HepG2 (cell line): ENCODE data around the gene ARHGEF6. TPM values are rescaled to one million over a fixed set of nuclear protein-coding genes. Genes with fewer than 3 reads are reported as not detected.

Experiments
- ATAC-seq: fragments of 200-7000 bp; cut with Tn5 transposase; 3 replicates; pipeline ENCODE4 v1.9.1; 2020; ENCODE audit warnings: mild to moderate bottlenecking, moderate library complexity
- BruUV-seq: library from RNA; stranded (reverse); fragments of 400-500 nt; replicated peaks from 2 replicates; lab custom pipeline; 2021; lab: Mats Ljungman, UMichigan
- CTCF ChIA-PET: fragments of 300-600 bp; formaldehyde crosslinking; extraction: SDS; loops from one replicate; lab custom pipeline; 2021; ENCODE audit warnings: low total read pairs, inconsistent platforms, low intra/inter-chr PET ratio; lab: Yijun Ruan, JAX
- POLR2A ChIA-PET: fragments of 350-600 bp; sonication (Branson Sonifier 250); formaldehyde crosslinking; loops from one replicate; lab custom pipeline; 2020; ENCODE audit warnings: antibody characterized with exemption, inconsistent platforms; lab: Yijun Ruan, JAX
- DNase-seq: peaks from one replicate; pipeline ENCODE4 v3.0.0-alpha.2; 2015; ENCODE audit warnings: low spot score
- FAIRE-seq: peaks from 3 replicates; lab custom pipeline; 2011; peaks lifted over from hg19 to GRCh38; lab: Jason Lieb, UNC
- H2AFZ ChIP-seq: one replicate; pipeline ENCODE4 v1.6.1; 2011; ENCODE audit warnings: low read length, inconsistent platforms
- H3K27ac ChIP-seq: fragments of 300-600 bp; 3 replicates; pipeline ENCODE4 v1.8.0; 2011; ENCODE audit warnings: mixed run types, mild to moderate bottlenecking, mixed read lengths, low read length, inconsistent platforms; ENCODE audit not compliant: insufficient read depth; ENCODE audit errors: extremely low read length
- H3K27me3 ChIP-seq, 2 experiments: fragments of 200-600 bp in 1 of 2; 2 replicates in 1 of 2; 3 replicates in 1 of 2; pipeline versions ENCODE4 v1.6.0 to v1.8.0; 2011; ENCODE audit warnings: low read length in 2 of 2, mild to moderate bottlenecking in 2 of 2, moderate library complexity in 2 of 2, inconsistent platforms in 1 of 2; ENCODE audit not compliant: insufficient read depth in 2 of 2, control insufficient read depth in 1 of 2
- H3K36me3 ChIP-seq, 2 experiments: fragments of 200-600 bp in 1 of 2; replicated peaks in 1 of 2; 2 replicates in 1 of 2; 3 replicates in 1 of 2; pipeline versions ENCODE4 v1.5.1 to v1.8.0; 2011; ENCODE audit warnings: low read length in 2 of 2, inconsistent platforms in 1 of 2; ENCODE audit not compliant: insufficient read depth in 2 of 2, control insufficient read depth in 1 of 2
- H3K4me1 ChIP-seq: 2 replicates; pipeline ENCODE4 v1.5.1; 2012; ENCODE audit warnings: low read length, inconsistent platforms; ENCODE audit not compliant: insufficient read depth
- H3K4me2 ChIP-seq: 2 replicates; pipeline ENCODE4 v1.6.0; 2011; ENCODE audit warnings: low read depth, low read length, inconsistent platforms
- H3K4me3 ChIP-seq, 3 experiments: fragments of 200-600 bp in 1 of 3; sonication (generic), shearing (Covaris generic) in 1 of 3; replicated peaks in 1 of 3; 2 replicates each; pipeline ENCODE4 v1.5.1; 2011 to 2016; ENCODE audit warnings: low read length in 3 of 3, inconsistent platforms in 2 of 3, low read depth in 2 of 3, mild to moderate bottlenecking in 2 of 3, control low read depth in 1 of 3, mixed read lengths in 1 of 3; ENCODE audit not compliant: insufficient read depth in 1 of 3
- H3K79me2 ChIP-seq: one replicate; pipeline ENCODE4 v1.6.1; 2011; ENCODE audit warnings: low read length, inconsistent platforms; ENCODE audit not compliant: insufficient read depth
- H3K9ac ChIP-seq: 2 replicates; pipeline ENCODE4 v1.6.0; 2011; ENCODE audit warnings: mild to moderate bottlenecking, low read depth, low read length, inconsistent platforms; ENCODE audit not compliant: insufficient read depth
- H3K9me3 ChIP-seq: 2 replicates; pipeline ENCODE4 v1.5.1; 2012; ENCODE audit warnings: mild to moderate bottlenecking, low read length
- H4K20me1 ChIP-seq: 2 replicates; pipeline ENCODE4 v1.6.0; 2011; ENCODE audit warnings: inconsistent platforms, mild to moderate bottlenecking, low read length, moderate library complexity; ENCODE audit not compliant: insufficient read depth
- KAT2B ChIP-seq: fragments of 150-350 bp; IDR thresholded peaks from 2 replicates; pipeline ENCODE4 v1.6.1; 2014; ENCODE audit warnings: low read depth, low read length, borderline replicate concordance
- NR2F6 ChIP-seq, 2 experiments: IDR thresholded peaks; 2 replicates each; pipeline ENCODE4 v1.6.1; 2016; ENCODE audit warnings: antibody characterized with exemption in 1 of 2, mild to moderate bottlenecking in 1 of 2
- RFX3 ChIP-seq: IDR thresholded peaks from 2 replicates; pipeline ENCODE4 v1.6.1; 2016; ENCODE audit warnings: missing biosample characterization, missing genetic modification reagents
- SP5 ChIP-seq: IDR thresholded peaks from 2 replicates; pipeline ENCODE4 v1.6.1; 2016; ENCODE audit warnings: low read depth, borderline replicate concordance
- SRSF4 ChIP-seq: fragments of 200-400 bp; formaldehyde crosslinking; IDR thresholded peaks from one replicate; pipeline ENCODE4 v1.6.1; 2018; ENCODE audit warnings: mild to moderate bottlenecking, low read depth, low read length, moderate library complexity; ENCODE audit not compliant: poor library complexity, severe bottlenecking
- U2AF1 ChIP-seq: fragments of 200-400 bp; formaldehyde crosslinking; optimal IDR thresholded peaks from 2 replicates; pipeline ENCODE3; 2017; ENCODE audit warnings: mild to moderate bottlenecking, low read depth, low read length
- WGBS: methylation state at CpG from one replicate; pipeline ENCODE4 v1.1.6; 2017; ENCODE audit warnings: low lambda C conversion rate; 5-methylcytosine and 5-hydroxymethylcytosine counted together
- in situ Hi-C: cut with HindIII; loops from 2 replicates; pipeline ENCODE4 v1.10.0; 2017; ENCODE audit warnings: low pct_unique_long_range_greater_than_20kb; ENCODE audit not compliant: extremely low pct_ligation_motif_present
- intact Hi-C: fragments of 100-400 bp; cut with micrococcal nuclease; formaldehyde crosslinking; loops from one replicate; pipeline ENCODE4 v1.10.0; 2022; ENCODE audit not compliant: unreplicated experiment
- polyA plus RNA-seq, 8 experiments: library from polyadenylated mRNA; depleted of rRNA in 3 of 8; stranded (reverse) in 7 of 8; unstranded in 1 of 8; fragments of >200 nt; fragmentation: Illumina TruSeq in 4 of 8; extraction: Trizol in 4 of 8; gene quantifications; 2 replicates each; pipeline versions ENCODE4 v1.2.1 to v1.2.3, GENCODE V29; 2011 to 2016; ENCODE audit warnings: low read depth in 4 of 8, missing spikeins in 1 of 8, mixed read lengths in 1 of 8; ENCODE audit not compliant: insufficient read depth in 1 of 8
- total RNA-seq, 5 experiments: library from RNA; depleted of rRNA; stranded (reverse); fragments of >200 nt; fragmentation: Illumina TruSeq; extraction: Trizol; gene quantifications; 2 replicates each; pipeline ENCODE4 v1.2.3, GENCODE V29; 2016; ENCODE audit warnings: low read depth in 1 of 5
- TF ChIP-seq, protein P1 (sequence below): sonication (generic); formaldehyde crosslinking; IDR thresholded peaks from 2 replicates; pipeline ENCODE4 v1.4.0; 2020; ENCODE audit warnings: missing genetic modification reagents

The ARHGEF6 gene
- total and polyA plus RNA-seq, 2 of the 13 experiments (the other 11 are each of a cell fraction or from before 2014, with no cell fraction given): 0.03 TPM; not detected in 1

DNA sequence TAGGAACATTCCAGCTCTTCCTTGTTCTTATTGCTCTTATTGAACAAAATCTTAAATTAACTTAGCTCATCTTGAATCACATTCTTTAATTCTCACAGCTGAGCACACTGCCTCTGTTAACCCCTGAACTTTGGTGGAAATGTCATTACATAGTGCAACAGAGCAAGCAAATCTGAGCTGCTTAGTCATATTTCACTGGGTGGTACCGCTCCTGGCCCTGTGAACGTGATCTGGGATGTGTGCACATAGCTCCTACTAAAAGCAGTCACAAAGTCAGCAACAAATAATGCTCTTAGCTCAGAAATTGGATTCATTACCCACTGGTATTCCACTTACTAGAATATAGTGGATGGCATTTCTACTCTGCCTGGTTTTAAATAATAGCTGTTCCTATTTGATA is 27.9 kb downstream of the ARHGEF6 start (continued):
- TF ChIP-seq NR2F6 (IDR thresholded peaks at IDR 0.05) (no peak), NR2F6 (CRISPR knock-in tag; IDR thresholded peaks at IDR 0.05) (no peak), RFX3 (CRISPR knock-in tag) (no peak), KAT2B (no peak), U2AF1 (no peak)
- TF ChIP-seq, protein P1, sequence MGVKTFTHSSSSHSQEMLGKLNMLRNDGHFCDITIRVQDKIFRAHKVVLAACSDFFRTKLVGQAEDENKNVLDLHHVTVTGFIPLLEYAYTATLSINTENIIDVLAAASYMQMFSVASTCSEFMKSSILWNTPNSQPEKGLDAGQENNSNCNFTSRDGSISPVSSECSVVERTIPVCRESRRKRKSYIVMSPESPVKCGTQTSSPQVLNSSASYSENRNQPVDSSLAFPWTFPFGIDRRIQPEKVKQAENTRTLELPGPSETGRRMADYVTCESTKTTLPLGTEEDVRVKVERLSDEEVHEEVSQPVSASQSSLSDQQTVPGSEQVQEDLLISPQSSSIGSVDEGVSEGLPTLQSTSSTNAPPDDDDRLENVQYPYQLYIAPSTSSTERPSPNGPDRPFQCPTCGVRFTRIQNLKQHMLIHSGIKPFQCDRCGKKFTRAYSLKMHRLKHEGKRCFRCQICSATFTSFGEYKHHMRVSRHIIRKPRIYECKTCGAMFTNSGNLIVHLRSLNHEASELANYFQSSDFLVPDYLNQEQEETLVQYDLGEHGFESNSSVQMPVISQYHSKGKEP (CRISPR knock-in tag): no peak

DNA sequence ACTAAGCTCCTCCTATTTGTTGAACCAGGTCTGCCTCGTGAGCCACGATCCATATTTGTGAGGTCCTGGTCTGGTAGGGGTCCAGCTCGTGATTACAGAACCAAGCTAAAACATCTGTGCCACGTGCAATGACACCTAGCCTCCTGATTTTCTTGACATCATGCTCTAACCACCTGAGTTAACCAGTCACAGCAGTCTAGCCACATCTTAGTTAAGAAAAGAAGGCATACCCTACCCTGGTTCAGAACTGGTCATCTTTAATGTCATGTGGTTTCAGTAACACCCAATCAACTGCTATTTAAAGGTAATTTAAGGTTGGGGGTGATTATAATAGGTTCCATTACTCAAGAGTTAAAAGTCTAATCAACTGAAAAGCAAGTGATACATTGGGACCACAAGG is 28.4 kb downstream of the ARHGEF6 start:
- Histone ChIP-seq H3K27ac (no peak overlapping the region), H3K79me2 (no peaks in the 10 kb centered on the region), H3K9me3 (no peaks in the 10 kb centered on the region), H3K27me3 (peaks cover 0 to 1% of the 10 kb centered on the region in 2 experiments; a peak in 1 of 5 replicates), H3K4me2 (no peak overlapping the region), H3K9ac (no peak overlapping the region), H3K4me3 (no peak overlapping the region), H3K4me1 (no peaks in the 10 kb centered on the region), H4K20me1 (no peaks in the 10 kb centered on the region), H3K36me3 (no peaks in the 10 kb centered on the region), H2AFZ (no peak overlapping the region)
- no peak for ATAC-seq
- no peak for DNase-seq
- ChIA-PET CTCF (no interaction called here), POLR2A (no interaction called here)
- 0% methylated on average over 1 of the region's 4 CpGs for WGBS
- no peak for FAIRE-seq
- TF ChIP-seq SRSF4 (no peak), SP5 (CRISPR knock-in tag) (no peak)
- intact Hi-C loops: no loop called here
- in situ Hi-C loops: no loop called here
- BruUV-seq: no TSS peak
